Common myeloid progenitor, CD34-positive (primary cell): ENCODE data around the gene MYH9.
A peak's percentile ranks its signal among the peaks of the same experiment; 100 is the strongest.

Experiments used
- CTCF ChIA-PET: fragments of 350-600 bp; sonication (Branson Sonifier 250); formaldehyde crosslinking; loops from one replicate; lab custom pipeline; 2021; ENCODE audit warnings: antibody characterized with exemption; lab: Charles Lee
- POLR2A ChIA-PET: fragments of 350-600 bp; sonication (Branson Sonifier 250); formaldehyde crosslinking; loops from one replicate; lab custom pipeline; 2021; ENCODE audit warnings: antibody characterized with exemption; lab: Charles Lee
- DNase-seq, 3 donors: peaks; one replicate each; pipeline versions ENCODE4 v3.0.0 to v3.0.0-alpha.2; 2013
- H3K27ac ChIP-seq, 2 experiments: 1 replicate in 1 of 2; 2 replicates in 1 of 2; pipeline ENCODE4 v1.7.0; 2013; ENCODE audit warnings: inconsistent platforms in 2 of 2, low read length in 2 of 2, mild to moderate bottlenecking in 2 of 2, low read depth in 1 of 2, moderate library complexity in 1 of 2; ENCODE audit not compliant: severe bottlenecking in 2 of 2, insufficient read depth in 1 of 2, poor library complexity in 1 of 2
- H3K27me3 ChIP-seq, 5 experiments: replicated peaks in 2 of 5; 1 replicate in 3 of 5; 2 replicates in 2 of 5; pipeline versions ENCODE4 v1.6.1 to v1.7.0; 2013; ENCODE audit warnings: low read length in 4 of 5, mild to moderate bottlenecking in 2 of 5, moderate library complexity in 2 of 5, inconsistent platforms in 1 of 5; ENCODE audit not compliant: insufficient read depth in 5 of 5, control insufficient read depth in 4 of 5
- H3K36me3 ChIP-seq, 4 experiments: 1 replicate in 2 of 4; 2 replicates in 2 of 4; pipeline versions ENCODE4 v1.6.1 to v1.7.0; 2013; ENCODE audit warnings: low read length in 3 of 4, control low read depth in 1 of 4, mild to moderate bottlenecking in 1 of 4; ENCODE audit not compliant: control insufficient read depth in 4 of 4, insufficient read depth in 4 of 4
- H3K4me1 ChIP-seq, 4 experiments: 1 replicate in 3 of 4; 2 replicates in 1 of 4; pipeline versions ENCODE4 v1.6.1 to v1.7.1; 2013; ENCODE audit warnings: low read length in 3 of 4, mild to moderate bottlenecking in 3 of 4, control low read depth in 1 of 4, inconsistent platforms in 1 of 4, moderate library complexity in 1 of 4; ENCODE audit not compliant: control insufficient read depth in 4 of 4, insufficient read depth in 4 of 4; ENCODE audit errors: control extremely low read depth in 1 of 4
- H3K4me3 ChIP-seq, 7 experiments: 1 replicate in 4 of 7; 2 replicates in 3 of 7; pipeline versions ENCODE4 v1.5.1 to v1.7.0; 2013; ENCODE audit warnings: mild to moderate bottlenecking in 7 of 7, low read length in 6 of 7, moderate library complexity in 6 of 7, inconsistent platforms in 2 of 7, low read depth in 2 of 7, control low read depth in 1 of 7; ENCODE audit not compliant: insufficient read depth in 4 of 7, control insufficient read depth in 1 of 7; ENCODE audit errors: extremely low read depth in 1 of 7
- H3K9me3 ChIP-seq, 5 experiments: 1 replicate in 4 of 5; 2 replicates in 1 of 5; pipeline versions ENCODE4 v1.6.1 to v1.7.1; 2013; ENCODE audit warnings: low read length in 4 of 5, mild to moderate bottlenecking in 2 of 5, inconsistent platforms in 1 of 5, low read depth in 1 of 5, moderate library complexity in 1 of 5; ENCODE audit not compliant: control insufficient read depth in 4 of 5, insufficient read depth in 2 of 5; ENCODE audit errors: control extremely low read depth in 1 of 5
- WGBS: methylation state at CpG from one replicate; pipeline ENCODE4 v1.1.5; 2013; ENCODE audit not compliant: insufficient coverage; 5-methylcytosine and 5-hydroxymethylcytosine counted together

MYH9 gene

DNA sequence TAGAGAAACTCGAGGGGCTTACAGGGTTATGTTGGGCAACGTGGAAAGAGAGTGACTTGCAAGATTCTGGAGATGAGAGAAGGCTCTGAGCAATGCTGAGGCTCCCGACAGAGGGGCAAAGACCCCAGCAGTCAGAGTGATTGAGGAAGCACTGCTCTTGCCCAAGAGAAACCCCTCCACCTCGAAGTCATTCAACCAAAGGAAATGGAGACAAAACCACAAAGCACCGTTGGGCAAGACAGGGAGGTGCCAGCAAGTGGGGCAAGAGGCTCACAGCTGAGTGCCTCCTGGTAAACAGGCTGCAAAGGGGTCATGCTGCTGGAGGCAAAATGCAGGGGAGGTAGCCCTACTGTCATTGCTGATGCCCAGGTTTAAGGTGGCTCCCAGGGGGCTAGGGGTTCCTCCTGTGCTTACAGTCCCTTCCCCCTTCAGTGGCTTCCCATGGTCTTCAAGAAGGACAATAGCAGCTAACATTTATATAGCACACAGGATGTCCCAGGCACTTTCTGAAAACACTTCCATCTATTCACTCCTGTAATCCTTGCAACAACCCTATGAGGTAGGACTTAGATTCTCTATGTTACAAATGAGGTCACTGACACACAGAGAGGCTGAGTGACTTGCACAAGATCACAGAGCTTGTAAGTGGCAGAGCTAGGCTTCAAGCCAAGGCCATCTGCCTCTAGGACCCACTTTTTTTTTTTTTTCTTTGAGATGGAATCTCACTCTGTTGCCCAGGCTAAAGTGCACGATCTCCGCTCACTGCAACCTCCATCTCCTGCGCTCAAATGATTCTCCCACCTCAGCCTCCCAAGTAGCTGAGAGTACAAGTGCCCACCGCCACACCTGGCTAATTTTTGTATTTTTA lies 18.1 kb upstream of the MYH9 start:
- H3K27ac ChIP-seq: peak overlapping the region; percentile 13 to 73
- 0% methylated on average over 5 of the region's 9 CpGs for WGBS
- POLR2A ChIA-PET: interaction anchor here (0.6 to 2.8 kb wide), 4 partner anchors 19 to 61 kb away, joined by 3 to 11 read pairs (median 4); partner anchors contain the start of gene MYH9

DNA sequence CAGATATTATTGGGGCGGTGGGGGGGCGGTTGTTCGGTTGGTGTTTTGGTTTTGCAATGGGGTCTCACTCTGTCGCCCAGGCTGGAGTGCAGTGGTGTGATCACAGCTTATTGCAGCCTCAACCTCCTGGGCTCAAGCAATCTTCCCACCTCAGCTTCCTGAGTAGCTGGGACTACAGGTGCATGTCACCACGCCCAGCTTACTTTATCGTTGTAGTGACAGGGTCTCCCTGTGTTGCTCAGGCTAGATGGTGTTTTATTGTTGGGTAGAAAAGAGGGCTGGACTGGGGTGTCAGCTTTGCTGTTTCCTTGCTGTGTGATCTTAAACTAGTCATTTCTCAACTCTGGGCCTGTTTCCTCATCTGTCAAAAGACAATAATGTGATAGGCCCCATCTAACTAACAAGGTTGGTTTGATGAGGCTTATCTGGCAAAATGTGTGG lies 17.5 kb upstream of the MYH9 start:
- peak overlapping the region; percentile 36 to 73 for H3K27ac ChIP-seq
- POLR2A ChIA-PET: interaction anchor here (0.9 to 2.8 kb wide), 3 partner anchors 18 to 62 kb away, joined by 4 to 11 read pairs (median 4); partner anchors contain the start of gene MYH9
- DNase-seq: no peak
- WGBS: 89% methylated on average over 3 of the region's 6 CpGs
- no peaks in the 10 kb centered on the region for H3K9me3 ChIP-seq
- peaks cover 12 to 46% (median 40%) of the 10 kb centered on the region in 4 experiments for H3K4me1 ChIP-seq
- CTCF ChIA-PET: interaction anchor here (0.8 to 2.5 kb wide), 10 partner anchors 9 to 103 kb away, joined by 3 to 15 read pairs (median 4); no protein-coding TSS in a partner anchor
- no peaks in the 10 kb centered on the region for H3K36me3 ChIP-seq
- H3K4me3 ChIP-seq: peak overlapping the region in 2 of 7 experiments; percentile 10 to 53
- H3K27me3 ChIP-seq: no peaks in the 10 kb centered on the region

More for the DNA sequence above, 18.1 kb upstream of the MYH9 start:
- no peaks in the 10 kb centered on the region for H3K9me3 ChIP-seq
- CTCF ChIA-PET: interaction anchor here (0.6 to 2.5 kb wide), 14 partner anchors 9 to 104 kb away, joined by 3 to 15 read pairs (median 3); partner anchors contain the start of gene MYH9
- H3K27me3 ChIP-seq: no peaks in the 10 kb centered on the region
- H3K4me1 ChIP-seq: peaks cover 12 to 47% (median 45%) of the 10 kb centered on the region in 4 experiments
- peak overlapping the region in 4 of 7 experiments; percentile 20 to 53 (median 36) for H3K4me3 ChIP-seq
- no peaks in the 10 kb centered on the region for H3K36me3 ChIP-seq
- DNase-seq: peak; percentile 88 to 98 (median 97)

DNA sequence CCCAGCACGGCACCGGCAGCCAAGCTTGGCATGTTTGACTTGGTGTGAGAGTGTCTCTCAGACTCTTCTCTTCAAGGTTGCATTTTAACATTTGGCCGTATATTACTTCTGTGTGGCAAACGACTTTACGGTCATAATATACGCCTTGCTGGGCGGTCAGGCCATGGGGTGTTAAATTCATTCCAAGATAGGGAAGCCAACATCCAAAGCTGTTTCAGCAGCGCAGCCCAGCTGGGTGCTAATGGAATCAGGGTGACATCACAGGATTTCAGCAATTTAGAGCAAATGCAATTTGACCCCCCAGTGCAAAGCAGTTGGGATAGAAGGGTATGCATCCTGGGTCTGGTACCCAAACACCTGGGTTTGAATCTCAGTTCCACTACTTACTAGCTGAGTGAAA lies 16.7 kb upstream of the MYH9 start:
- Histone ChIP-seq H3K27ac (no peak overlapping the region), H3K4me3 (no peak overlapping the region), H3K9me3 (no peaks in the 10 kb centered on the region), H3K27me3 (no peaks in the 10 kb centered on the region), H3K4me1 (peaks cover 12 to 46% (median 35%) of the 10 kb centered on the region in 4 experiments), H3K36me3 (no peaks in the 10 kb centered on the region)
- ChIA-PET POLR2A (interaction anchor here (0.7 to 2.8 kb wide), 2 partner anchors 17 to 19 kb away, joined by 3 to 11 read pairs; partner anchors contain the start of gene MYH9), CTCF (interaction anchor here (0.8 to 2.5 kb wide), 9 partner anchors 8 to 103 kb away, joined by 3 to 15 read pairs (median 5); no protein-coding TSS in a partner anchor)
- 77% methylated on average over 8 of the region's 8 CpGs for WGBS
- no peak for DNase-seq

DNA sequence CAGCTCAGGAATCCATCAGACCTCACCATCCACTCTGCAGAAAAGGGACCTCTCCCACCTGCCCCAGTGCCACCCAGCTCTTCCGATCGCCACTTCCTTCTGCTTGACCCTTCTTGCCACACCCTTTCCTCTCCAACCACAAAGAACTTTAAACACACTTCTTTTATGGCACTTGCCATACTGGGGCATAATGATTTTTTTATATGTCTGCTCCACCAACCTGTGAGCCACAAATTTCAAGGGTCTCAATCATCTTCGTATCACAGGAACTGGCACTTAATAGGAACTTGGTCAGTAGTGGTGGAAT lies 11.7 kb upstream of the MYH9 start:
- Histone ChIP-seq H3K9me3 (no peaks in the 10 kb centered on the region), H3K4me1 (peaks cover 2 to 43% (median 16%) of the 10 kb centered on the region in 4 experiments), H3K27ac (no peak overlapping the region), H3K27me3 (no peaks in the 10 kb centered on the region), H3K36me3 (no peaks in the 10 kb centered on the region), H3K4me3 (peak overlapping the region in 1 of 7 experiments; percentile 10)
- POLR2A ChIA-PET: no interaction called here
- DNase-seq: no peak
- CTCF ChIA-PET: interaction anchor here (1.3 kb wide), 1 partner anchor 72 kb away, joined by 3 read pairs; no protein-coding TSS in a partner anchor
- WGBS: 10% methylated on average over 2 of the region's 3 CpGs

DNA sequence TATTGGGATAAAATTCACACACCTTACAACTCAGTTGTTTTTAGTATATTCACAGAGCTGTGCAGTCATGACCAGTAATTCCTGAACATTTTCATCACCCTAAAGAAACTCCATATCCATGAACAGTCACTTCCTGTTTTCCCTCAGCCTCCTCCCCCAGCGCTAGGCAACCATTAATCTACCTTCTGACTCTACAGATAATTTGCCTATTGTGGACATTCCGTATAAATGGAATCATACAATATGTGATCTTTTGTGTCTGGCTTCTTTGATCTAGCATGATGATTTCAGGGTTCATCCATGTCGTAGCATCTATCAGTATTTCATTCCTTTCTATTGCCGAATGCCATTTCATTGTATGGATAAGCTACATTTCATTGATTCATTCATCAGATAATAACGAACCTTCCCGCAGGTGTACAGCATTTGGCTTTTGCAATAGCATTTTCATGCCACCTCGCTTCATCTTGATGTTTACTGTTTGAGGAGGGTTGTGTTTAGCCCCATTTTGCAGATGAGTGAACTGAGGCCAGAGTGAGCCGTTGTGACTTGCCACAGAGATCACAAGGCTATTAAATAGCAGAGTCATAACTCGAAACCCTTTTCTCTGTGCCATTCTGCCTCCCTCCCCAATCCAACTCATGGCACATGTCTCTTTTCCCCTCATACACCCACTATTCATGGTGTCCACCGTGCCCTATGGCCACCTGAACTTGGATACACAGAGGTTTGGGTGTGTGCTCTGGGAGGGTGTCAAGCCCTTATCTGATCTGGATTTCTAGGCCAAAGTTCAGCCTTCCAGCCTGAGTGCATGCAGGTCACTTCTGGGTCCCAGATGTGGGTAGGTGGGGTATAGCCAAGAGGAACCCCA lies 11.1 kb upstream of the MYH9 start:
- 87% methylated on average over 4 of the region's 10 CpGs for WGBS
- H3K9me3 ChIP-seq: no peaks in the 10 kb centered on the region

DNA sequence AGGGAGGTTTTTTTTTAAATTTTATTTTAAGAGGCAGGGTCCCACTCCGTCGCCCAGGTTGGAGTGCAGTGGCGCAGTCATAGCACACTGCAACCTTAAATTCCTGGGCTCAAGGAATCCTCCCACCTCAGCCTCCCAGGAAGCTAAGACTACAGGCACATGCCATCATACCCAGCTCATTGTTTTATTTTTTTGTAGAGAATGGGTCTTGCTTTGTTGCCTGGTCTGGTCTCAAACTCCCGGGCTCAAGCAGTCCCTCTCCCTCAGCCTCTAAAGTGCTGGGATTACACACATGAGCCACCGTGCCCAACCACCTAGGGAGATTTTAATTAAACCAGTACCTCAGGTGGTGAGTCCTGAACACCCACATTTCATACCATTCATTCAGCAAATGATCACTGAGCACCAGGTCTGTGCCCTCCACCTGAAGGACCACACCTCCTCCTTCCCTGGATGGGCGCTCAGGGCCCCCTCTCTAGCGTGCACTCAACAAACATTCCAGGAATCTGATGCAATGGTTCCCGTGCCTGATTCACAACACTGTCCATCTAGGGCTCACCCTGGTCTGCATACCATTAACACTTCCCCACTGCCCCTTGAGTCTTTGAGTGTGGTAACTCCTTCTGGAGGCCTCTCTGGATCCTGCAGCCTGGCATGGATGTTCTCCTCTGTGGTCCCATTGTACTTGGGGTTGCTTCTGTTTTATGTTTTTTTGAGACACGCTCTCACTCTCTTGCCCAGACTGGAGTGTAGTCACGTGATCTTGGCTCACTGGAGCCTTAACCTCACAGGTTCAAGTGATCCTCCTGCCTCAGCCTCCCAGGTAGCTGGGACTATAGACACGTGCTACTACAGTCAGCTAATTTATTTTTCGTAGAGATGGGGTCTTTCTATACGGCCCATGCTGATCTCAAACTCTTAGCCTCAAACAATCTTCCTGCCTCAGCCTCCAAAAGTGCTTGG lies 9.6 kb upstream of the MYH9 start:
- CTCF ChIA-PET: interaction anchor here (1.1 kb wide), 2 partner anchors 8 to 9 kb away, joined by 3 to 5 read pairs; no protein-coding TSS in a partner anchor
- no peak for DNase-seq
- H3K27me3 ChIP-seq: no peaks in the 10 kb centered on the region
- POLR2A ChIA-PET: no interaction called here
- no peaks in the 10 kb centered on the region for H3K36me3 ChIP-seq
- WGBS: 98% methylated on average over 8 of the region's 13 CpGs
- H3K4me1 ChIP-seq: peaks cover 0 to 45% (median 13%) of the 10 kb centered on the region in 4 experiments
- H3K9me3 ChIP-seq: no peaks in the 10 kb centered on the region
- no peak overlapping the region for H3K27ac ChIP-seq
- no peak overlapping the region for H3K4me3 ChIP-seq

More for the DNA sequence above, 11.1 kb upstream of the MYH9 start:
- Histone ChIP-seq H3K27me3 (no peaks in the 10 kb centered on the region), H3K4me3 (no peak overlapping the region), H3K36me3 (no peaks in the 10 kb centered on the region), H3K4me1 (peaks cover 0 to 45% (median 13%) of the 10 kb centered on the region in 4 experiments), H3K27ac (no peak overlapping the region)
- ChIA-PET CTCF (interaction anchor here (1.1 to 1.3 kb wide), 2 partner anchors 10 to 73 kb away, joined by 3 read pairs; no protein-coding TSS in a partner anchor), POLR2A (no interaction called here)
- DNase-seq: no peak
